HG02970 (cell line): ENCODE results near the gene CHD2.

Experiments used
- ATAC-seq: cut with Tn5 transposase; IDR thresholded peaks from one replicate; pipeline ENCODE4 v1.9.1; 2021; ENCODE audit warnings: mild to moderate bottlenecking, moderate library complexity, moderate number of reproducible peaks; ENCODE audit not compliant: unreplicated experiment, low FRiP score

The CHD2 gene

DNA sequence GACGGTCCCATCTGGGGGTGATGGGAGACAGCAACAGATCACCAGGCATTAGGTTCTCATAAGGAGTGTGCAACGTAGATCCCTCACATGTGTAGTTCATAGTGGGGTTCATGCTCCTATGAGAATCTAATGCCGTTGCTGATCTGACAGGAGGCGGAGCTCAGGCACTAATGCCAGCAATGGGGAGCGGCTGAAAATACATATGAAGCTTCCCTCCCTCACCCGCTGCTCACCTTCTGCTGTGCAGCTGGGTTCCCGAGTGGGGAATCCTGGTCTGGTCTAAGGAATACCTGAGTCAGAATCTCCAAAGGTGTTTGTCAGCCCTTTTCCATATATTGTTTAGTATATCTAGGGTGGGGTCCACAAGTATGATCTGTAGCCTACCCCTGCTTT, 52.3 kb downstream of the CHD2 start:
- no peak for ATAC-seq

DNA sequence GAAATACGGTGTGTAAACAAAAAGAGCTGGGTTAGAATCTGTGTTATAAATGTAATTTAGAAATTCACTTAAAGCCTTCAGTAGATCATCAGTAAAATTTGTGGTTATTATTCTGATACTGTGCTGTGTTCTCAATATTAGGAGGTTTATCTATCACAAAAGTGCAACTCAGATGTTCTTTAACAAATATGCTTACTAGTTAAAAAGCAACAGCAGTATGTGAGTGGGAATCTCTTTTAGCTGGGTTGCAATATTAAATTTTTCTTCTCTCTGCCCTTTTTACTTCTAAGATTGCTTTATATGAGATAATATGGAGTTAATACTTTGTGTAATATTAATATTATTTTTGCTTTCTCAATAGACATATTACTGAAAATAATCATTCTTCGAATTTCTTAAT, 53.4 kb downstream of the CHD2 start:
- ATAC-seq = no peak

DNA sequence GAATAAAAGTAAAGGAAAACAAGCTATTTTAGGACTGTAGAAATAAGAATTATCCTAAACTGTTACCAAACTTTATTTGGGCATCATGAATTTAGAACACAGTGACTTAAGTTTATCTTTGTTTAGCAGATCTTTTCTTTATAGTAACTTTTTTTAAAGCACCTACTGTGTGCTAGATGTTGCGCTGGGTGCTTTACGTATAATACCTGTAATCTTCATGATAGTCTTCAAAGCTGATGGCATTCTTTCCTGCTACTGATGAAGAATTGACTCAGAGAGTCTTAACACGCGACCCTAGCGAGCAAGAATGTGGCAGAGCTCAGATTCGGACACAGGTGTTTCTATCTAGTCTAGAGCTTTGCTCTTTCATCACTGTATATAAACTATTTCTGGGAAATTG, 53.9 kb downstream of the CHD2 start:
- ATAC-seq = no peak

DNA sequence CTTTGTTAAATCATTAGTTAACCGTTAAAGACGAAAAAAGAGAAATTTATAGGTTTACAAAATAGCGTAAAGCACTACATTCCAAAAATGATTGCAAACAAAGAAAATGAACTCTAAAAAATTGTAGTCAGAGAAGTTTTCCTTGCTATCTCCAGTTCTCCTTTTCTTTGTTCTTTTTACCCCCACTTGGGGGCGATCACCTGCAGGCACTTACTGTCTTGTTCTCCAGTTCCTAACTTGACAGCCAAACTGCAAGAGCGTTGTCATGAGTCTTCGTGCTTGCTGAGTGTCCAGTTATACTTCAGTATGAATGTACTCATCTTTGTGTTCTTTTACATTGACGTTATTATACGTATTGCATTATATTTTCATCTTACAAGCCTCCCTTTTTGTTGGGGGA, 54.5 kb downstream of the CHD2 start:
- no peak for ATAC-seq

DNA sequence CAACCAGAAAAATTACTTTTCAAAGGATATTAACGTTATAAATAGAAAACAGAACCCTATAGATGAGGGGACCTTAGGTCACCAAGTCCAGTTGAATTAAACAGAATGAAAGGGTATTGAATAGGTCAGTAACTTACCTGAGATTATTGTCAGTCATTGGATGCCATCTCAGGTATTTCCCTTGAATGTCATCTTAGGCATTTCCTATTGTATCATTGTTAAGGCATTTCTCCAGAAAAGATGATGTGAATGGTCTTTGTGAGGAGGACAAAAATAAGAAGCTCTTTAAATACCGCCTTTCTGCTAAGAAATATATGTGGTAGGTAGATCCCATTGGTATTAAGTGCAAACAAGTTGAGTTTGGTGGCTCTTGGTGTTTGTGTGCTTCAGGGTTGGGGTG, 55.6 kb downstream of the CHD2 start:
- ATAC-seq = no peak

DNA sequence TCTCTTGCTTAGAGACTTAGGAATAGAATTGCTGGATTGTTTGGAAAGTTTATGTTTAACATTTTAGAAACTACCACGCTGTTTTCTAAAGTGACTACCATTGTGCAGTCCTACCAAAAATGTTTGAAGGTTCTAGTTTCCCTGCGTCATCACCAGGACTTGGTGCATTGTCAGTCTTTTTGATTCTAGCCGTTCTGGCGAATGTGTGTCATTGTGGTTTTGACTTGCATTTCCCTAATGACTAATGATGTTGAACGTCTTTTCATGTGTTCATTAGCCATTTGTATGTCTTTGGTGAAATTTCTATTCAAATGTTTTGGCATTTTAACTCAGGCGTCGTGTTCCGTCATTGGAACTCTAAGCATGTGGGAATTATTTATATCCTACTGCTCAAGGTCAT, 58.0 kb downstream of the CHD2 start:
- no peak for ATAC-seq

DNA sequence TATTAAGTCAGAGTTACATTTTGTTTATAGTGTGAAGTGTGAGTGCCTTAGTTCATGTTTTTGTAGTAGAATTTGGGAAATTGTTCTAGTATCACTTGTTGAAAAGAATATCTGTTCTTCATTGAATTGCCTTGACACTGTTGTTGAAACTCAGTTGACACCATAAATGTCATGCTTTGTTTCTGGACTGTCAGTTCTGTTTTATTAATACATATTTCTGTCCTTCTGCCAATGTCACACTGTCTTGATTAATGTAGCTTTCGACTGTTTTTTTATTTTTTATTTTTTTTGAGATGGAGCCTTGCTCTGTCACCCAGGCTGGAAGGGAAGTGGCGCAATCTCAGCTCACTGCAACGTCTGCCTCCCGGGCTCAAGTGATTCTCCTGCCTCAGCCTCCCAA, 59.1 kb downstream of the CHD2 start:
- ATAC-seq = no peak

DNA sequence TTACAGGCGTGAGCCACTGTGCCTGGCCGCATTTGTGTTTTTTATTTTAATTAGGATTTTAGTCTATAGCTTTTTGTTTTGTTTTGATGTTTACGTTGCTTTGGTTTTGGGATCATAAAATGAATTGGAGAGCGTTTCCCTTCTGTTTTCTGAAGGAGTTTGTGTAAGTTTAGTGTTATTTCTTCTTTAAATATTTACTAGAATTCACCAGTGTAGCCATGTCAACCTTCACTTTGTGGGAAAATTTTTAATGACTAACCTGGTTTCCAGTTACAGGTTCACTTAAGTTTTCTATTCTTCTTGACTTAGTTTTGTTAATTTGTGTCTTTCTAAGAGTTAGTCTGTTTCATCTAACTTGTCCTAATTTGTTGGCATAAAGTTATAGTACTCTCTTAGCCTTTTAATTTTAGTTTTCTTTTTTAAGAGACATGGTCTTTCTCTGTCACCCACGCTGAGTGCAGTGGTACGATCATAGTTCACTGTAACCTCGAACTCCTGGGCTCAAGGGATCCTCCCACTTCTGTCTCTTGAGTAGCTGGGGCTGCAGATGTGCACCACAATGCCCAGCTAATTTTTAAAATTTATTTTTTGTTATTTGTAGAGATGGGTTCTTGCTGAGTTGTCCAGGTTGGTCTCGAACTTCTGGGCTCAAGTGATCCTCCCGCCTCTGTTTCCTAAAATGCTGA, 61.0 kb downstream of the CHD2 start:
- no peak for ATAC-seq

DNA sequence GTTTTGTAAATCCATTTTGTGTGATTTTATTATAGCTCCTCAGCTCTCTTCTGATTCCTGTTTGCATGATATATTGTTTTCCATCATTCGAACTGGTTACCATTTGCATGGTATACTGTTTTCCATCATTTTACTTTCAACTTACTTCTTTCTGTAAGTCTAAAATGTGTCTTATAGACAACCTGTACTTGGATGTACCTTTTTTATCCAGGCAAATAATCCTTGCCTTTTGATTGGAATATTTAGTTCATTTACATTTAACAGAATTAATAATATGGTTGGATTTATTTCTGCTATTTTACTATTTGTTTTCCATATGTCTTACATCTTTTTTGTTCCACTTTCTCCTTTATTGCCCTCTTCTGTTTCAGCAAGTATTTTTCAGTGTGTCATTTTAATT, 62.8 kb downstream of the CHD2 start:
- no peak for ATAC-seq

DNA sequence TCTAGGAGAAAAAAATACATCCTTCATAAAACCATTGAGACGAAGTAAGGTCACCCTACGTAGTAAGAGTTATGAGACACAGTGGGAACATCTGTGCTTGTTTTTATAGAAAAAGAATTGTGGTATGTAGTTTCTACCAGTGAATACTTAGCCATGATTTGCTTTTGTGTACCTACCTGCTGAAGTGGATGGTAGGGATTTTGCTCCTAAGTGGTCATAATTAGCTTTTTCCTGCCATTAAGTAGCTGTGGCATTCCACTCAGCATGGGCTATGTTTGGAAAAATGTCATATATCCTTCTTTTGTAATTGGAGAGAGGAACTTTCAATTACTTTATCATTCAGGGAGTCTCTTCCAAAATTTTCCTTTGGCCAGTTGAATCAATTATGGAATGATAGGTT, 63.7 kb downstream of the CHD2 start:
- ATAC-seq = no peak

DNA sequence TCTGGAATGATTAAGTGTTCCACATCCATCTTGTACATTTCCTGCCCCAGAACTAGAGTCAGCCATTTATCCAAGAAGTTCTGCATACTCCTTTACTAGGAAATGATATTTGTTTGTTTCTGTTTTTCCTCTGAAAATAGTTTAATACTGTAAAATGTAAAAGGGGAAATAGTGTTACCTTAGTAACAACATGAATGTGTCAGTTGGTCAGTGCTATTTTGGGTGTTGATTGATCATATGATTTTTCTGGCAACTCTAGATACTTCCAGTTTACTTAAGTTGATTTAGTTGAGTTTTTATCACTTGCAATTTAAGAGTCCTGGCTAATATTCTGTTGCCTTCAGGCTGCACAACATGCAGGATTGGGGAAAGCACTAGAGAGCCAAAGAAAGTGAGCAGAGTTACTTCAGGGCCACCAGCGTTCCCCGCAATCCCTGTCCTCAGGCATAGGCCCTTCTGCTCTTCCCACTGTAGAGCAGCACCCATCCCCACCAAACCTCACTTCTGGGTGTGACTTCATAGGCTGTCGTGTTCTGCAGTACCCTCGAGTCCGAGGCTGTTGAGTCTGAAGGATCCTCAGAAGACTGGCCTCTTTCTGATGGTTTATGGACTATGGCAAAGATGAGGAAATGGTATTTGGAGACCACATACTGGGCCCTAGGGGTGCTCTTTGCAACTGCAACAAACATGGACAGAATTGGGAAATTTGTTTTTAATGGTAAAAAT, 69.0 kb downstream of the CHD2 start:
- no peak for ATAC-seq

DNA sequence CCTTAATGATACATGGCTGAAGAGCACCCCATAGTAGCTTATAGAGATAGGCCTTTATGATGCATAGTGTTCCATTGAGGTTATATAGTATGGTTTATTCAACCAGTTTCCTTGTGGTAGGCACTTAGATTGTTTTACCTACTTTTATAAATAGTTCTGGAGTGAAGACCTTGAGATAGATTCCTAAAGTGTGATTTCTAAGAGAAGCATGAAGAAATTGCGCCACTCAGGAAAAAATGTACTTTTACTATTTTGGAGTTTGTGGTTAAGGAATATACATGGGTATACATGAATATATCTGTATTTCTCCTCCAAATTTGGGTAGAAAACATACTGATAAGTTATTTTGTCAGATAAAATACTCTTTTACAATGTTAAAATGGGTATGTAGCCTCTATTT, 70.5 kb downstream of the CHD2 start:
- ATAC-seq = no peak

DNA sequence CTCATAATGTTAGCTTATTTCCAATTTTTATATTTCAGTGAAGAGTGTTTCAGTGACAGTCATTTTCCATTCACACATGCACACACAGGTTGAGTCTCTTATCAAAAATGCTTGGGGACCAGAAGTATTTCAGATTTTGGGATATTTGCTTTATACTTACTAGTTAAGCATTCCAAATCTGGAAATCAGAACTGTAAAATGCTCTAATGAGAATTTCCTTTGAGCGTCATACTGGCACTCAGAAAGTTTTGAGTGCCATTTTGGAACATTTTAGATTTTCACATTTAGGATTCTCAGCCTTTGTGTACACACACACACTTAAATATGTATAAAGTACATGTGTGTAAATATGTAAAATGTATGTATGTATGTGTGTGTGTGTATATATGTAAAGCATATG, 71.0 kb downstream of the CHD2 start:
- ATAC-seq = no peak

DNA sequence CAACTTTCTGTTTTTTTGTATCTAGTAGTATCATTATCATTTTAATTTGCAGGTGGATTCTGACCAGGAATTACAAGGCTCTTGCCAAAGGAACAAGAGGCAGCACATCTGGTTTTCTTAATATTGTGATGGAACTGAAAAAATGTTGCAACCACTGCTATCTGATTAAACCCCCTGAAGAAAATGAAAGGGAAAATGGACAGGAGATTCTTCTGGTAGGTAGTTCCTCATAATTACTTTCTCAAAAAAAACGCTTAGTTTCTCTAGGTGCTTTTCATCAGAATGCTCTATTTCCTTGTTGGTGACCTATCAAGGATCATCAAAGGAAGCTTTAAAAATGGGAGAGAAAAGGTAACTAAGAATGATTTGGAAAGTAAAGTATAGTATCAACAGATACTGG, 71.6 kb downstream of the CHD2 start:
- ATAC-seq = no peak

DNA sequence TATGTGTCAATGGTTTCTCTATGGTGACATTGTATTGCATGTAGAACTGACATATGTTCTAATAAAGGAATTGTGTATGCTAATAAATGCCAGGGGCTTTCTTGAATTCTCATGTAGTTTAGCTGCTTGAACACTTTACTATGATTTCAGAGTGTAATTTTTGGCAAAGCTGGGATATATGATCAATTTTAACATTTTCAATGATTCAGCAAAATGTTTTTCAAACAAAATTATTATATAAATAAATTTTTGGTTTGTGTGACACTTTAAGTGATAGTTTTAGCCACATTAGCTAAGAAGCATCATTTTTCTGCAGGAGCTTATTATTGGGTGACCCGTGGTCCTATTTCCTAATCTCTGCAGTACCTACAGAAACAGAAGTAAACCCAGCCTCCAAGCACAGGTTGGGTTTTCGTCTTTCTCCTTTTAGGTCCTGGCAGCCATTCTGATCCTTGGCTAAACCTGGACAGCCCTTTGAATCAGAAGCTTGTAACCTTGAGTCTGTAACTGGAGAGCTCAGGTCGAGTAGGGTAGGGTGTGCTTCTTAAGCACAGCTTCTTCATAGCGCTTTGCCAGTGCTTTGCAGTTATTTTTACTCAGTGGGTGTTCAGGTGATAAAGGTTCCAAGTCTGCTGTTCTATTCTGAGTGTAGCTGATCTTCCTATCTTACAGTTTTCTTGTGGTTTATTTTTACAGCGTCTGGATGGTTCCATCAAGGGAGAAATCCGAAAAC, 74.2 kb downstream of the CHD2 start:
- no peak for ATAC-seq

DNA sequence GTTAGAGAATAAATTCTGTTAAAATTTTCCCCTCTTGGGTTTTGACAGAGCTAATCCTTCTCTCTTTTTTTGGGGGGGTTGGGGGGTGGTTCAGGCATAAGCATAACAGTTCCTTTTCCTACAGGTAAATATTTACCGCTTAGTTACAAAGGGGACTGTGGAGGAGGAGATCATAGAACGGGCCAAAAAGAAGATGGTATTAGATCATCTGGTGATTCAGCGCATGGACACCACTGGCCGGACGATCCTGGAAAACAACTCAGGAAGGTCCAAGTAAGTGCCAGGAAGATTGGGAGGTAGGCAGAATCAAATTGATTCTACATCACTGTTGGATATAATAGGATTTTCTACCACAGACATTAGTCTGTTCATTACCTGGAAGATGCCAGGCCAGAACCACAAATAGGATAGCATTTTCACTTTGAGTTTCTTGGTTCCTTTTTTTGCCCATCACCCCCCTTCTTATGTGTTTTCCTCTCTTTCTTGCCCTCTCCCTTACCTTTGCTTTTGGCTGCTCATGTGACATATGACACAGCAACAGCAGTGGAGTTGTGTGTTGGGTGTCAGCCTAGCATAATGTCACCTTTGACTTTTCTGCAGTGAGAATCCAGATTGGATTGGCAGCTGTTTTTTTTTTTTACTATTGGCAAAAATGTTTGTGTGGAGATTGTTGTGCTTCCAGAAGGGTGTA, 79.0 kb downstream of the CHD2 start:
- no peak for ATAC-seq

DNA sequence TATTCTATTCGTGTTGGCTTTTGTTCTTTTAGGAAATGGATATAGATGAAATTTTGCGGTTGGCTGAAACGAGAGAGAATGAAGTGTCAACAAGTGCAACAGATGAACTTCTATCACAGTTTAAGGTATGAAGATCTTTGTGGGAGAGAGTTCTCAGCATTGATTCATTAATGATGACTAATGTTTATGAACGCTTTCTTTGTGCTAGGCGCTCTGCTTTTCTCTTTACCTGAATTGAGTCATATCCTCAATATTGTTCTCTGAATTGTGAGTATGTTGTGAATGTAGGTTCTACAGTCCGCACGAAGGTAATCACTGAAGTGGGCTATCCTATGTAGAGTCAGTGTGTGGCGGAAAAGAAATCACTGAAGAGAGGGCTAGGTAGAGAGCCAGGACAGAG, 81.2 kb downstream of the CHD2 start:
- ATAC-seq = no peak

DNA sequence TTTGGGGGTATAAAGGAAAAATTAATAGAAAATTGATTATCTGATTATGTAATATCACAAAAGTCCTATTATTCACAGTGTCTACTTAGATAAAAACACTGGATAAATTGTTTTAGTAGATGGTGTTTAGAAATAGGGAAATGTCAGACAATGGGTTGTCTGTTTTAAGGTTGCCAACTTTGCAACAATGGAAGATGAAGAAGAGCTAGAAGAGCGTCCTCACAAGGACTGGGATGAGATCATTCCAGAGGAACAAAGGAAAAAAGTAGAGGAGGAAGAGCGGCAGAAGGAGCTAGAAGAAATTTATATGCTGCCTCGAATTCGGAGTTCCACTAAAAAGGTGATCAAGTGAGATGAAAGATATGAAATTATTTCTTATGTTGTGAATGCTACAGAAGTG, 84.0 kb downstream of the CHD2 start:
- ATAC-seq = no peak

DNA sequence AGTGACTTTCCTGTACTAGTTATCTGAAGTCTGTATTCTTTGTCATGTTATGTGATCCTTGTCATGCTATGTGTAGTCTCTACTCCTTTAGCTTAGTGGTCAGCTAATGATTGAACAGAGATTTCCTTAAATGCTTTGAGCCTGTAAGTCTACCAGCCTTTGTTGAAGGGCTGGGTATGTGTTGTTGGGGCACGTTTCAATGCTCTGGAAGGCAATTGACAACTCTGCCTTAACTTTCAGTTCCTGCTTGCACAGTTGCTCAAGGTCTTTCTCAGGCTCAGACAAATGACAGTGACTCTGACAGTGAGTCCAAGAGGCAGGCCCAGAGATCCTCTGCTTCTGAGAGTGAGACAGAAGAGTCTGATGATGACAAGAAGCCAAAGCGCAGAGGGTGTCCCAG, 89.3 kb downstream of the CHD2 start:
- no peak for ATAC-seq

DNA sequence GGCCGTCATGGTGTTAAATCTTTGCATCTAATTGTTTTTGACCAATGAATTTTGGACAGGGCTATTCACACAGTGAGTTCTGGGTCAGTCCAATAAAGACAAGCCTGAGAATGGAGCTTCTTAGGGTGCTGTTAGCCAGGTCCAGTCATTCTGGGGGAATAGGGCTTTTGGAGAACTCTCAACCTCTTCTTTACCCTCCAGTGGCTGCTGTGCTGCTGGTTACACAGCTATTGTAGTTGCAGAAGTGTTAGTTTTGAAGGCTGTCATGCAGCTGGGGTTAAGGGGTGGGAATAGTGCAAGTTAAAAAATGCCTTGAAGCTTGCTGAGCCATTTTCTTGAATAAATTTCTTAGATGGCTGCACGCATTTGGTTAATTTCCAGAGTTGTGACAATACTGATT, 89.9 kb downstream of the CHD2 start:
- no peak for ATAC-seq

DNA sequence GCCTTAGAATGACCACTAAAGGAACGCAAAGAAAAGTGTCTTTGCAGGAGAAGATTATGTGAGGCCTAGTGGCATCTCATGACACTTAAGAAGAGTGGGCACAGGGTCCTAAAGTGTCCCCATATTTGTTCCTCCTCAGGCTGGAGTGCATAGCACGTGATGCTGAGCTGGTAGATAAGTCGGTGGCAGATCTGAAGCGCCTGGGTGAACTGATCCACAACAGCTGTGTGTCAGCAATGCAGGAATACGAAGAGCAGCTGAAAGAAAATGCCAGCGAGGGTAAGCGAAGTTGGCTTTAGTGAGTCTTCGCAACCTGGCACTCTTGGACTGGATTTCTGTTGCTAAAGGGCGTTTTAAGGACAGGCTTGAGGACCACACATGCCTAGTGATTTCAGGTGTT, 92.6 kb downstream of the CHD2 start:
- no peak for ATAC-seq
